Endothelial cell of umbilical vein (primary cell): ENCODE results near the gene AUH.

Experiments used
- CTCF ChIP-seq, 2 donors: IDR thresholded peaks; 1 replicate in 1 of 2; 2 replicates in 1 of 2; pipeline ENCODE4 v1.5.1; 2011; ENCODE audit warnings: low read length in 2 of 2, mild to moderate bottlenecking in 2 of 2, moderate library complexity in 2 of 2, control low read depth in 1 of 2, inconsistent platforms in 1 of 2, low read depth in 1 of 2; ENCODE audit not compliant: insufficient read depth in 1 of 2; ENCODE audit errors: extremely low read depth in 1 of 2
- EZH2 ChIP-seq: IDR thresholded peaks from 2 replicates; pipeline ENCODE4 v1.6.1; 2012; ENCODE audit warnings: borderline replicate concordance, low read depth, mild to moderate bottlenecking, moderate library complexity, low read length, inconsistent platforms; ENCODE audit not compliant: severe bottlenecking
- GATA2 ChIP-seq: IDR thresholded peaks from 2 replicates; pipeline ENCODE4 v1.7.0; 2011; ENCODE audit warnings: low read depth, mild to moderate bottlenecking, moderate library complexity, mixed read lengths, low read length; ENCODE audit not compliant: insufficient read length, insufficient read depth
- JUN ChIP-seq: IDR thresholded peaks from 2 replicates; pipeline ENCODE4 v1.6.1; 2011; ENCODE audit warnings: borderline replicate concordance, low read depth; ENCODE audit not compliant: insufficient read length, insufficient read depth
- POLR2A ChIP-seq: IDR thresholded peaks from 2 replicates; pipeline ENCODE4 v1.6.1; 2012; ENCODE audit warnings: low read depth, mild to moderate bottlenecking, control low read depth, low read length
- POLR2AphosphoS5 ChIP-seq: IDR thresholded peaks from 2 replicates; pipeline ENCODE4 v1.6.1; 2012; ENCODE audit warnings: low read depth, mild to moderate bottlenecking, control low read depth, low read length, moderate library complexity; ENCODE audit not compliant: insufficient read depth

- TF ChIP-seq POLR2A (no peak), CTCF (IDR thresholded peaks at IDR 0.05; ENCODE audit: extremely low read depth in 1 of 2, insufficient read depth in 1 of 2, low read depth in 1 of 2, low read length in 2 of 2) (no peak), POLR2AphosphoS5 (no peak), EZH2 (no peak), GATA2 (no peak), JUN (no peak)
These were observed 142.2 kb downstream of the AUH start for GRCh38 chr9:91219557-91219956.
